ENCODE measurements around the gene LGI1. TPM values are rescaled to one million over a fixed set of nuclear protein-coding genes. Genes with fewer than 3 reads are reported as not detected.

Gene LGI1
- total and polyA plus RNA-seq, 5 donors = 0.21 to 0.68 (median 0.51) TPM; not detected in 1

DNA sequence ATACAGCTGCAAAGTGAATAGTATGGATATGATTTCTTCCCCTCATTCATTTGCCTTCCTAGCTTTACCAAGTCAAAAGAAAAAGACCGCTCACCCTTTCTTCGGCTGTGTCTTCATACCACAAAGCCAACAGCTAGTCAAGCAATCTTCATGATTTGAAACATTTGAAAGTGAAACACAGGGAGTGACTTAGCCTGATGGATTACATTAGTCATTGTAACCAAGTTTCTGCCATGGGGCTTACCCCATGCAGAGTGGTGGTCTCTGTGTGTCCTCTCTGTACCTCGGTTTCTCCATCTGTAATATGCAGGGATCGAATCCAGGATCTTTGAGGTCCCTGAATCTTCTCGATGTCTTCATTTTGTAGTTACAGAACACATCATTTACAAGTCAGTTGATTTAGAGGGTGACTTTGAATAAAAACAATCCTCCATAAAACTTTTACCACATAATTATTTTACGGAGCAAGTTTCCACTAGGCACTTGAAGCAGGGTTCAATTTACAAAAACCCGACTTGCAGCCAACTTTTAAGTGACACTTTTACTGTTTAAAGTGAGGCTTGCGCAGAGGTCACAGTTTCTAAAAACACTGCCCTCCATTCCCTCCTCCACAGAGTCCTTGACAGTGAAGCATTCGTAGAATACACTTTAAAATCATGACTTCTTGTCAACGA, 2.2 kb upstream of the LGI1 start:
- WGBS = 83% methylated on average over 10 of the region's 10 CpGs
- no peaks in the 10 kb centered on the region for H3K27me3 ChIP-seq (ENCODE audit: control insufficient read depth, insufficient read depth)
- no peak for ATAC-seq

DNA sequence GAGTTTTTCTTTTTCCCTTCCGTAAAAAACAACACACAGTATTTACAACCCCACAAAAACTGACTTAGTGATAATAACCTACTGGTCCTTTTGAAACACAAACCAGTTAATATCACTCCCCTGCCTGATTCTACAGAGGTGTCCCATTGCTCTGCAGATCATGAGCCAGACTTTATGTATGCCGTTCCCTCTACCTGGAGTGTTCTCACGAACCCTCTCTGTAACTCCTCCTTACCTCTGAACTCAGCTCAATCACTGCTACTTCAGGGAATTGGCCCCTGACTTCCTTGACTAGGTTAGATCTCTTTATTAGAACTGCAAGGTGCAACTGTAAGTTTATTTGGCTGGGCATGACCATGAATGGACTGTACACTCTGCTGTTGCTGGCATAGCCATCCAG, 1.6 kb upstream of the LGI1 start:
- WGBS = 74% methylated on average over 3 of the region's 3 CpGs
- no peak overlapping the region for H3K27ac ChIP-seq (ENCODE audit: low read length)
- no peak overlapping the region for H3K4me3 ChIP-seq (ENCODE audit: low read length)
- DNase-seq = no peak
- H3K4me1 ChIP-seq (ENCODE audit: control insufficient read depth, insufficient read depth, low read length) = peaks cover 7% of the 10 kb centered on the region
- no peak for ATAC-seq
- H3K9me3 ChIP-seq (ENCODE audit: control insufficient read depth, low read length) = no peaks in the 10 kb centered on the region
- intact Hi-C loops (cut with DNase I) = no loop called here
- no peaks in the 10 kb centered on the region for H3K27me3 ChIP-seq (ENCODE audit: control insufficient read depth, insufficient read depth)

More for the DNA sequence above, 2.2 kb upstream of the LGI1 start:
- Histone ChIP-seq H3K9me3 (ENCODE audit: control insufficient read depth, low read length) (no peaks in the 10 kb centered on the region), H3K27ac (ENCODE audit: low read length) (no peak overlapping the region), H3K4me1 (ENCODE audit: control insufficient read depth, insufficient read depth, low read length) (peaks cover 7% of the 10 kb centered on the region), H3K4me3 (ENCODE audit: low read length) (no peak overlapping the region)
- DNase-seq = no peak
- intact Hi-C loops (cut with DNase I) = no loop called here

DNA sequence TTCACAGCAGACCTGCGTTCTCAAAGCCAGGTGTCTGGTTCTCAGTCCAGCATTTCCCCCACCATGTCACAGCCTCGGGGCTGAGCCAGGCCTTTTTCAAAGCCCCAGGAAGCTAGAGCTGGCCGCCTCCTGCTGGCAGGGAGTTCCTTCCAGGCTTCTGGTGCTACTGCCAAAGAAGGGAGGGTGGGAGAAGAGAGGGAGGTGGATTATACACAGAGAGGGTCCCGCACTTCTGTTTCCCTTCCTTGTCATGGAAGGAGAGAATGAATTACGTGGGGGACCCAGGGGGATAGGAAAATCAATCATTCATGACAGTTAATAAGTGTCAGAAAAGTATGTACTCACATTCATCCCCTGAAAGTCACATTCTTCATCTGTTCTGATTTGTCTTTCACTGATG, 600 bp upstream of the LGI1 start:
- DNase-seq (peak; percentile 28 to 71 (median 58)), ATAC-seq (peak in 1 of 2 donors; percentile 58)
- H3K27ac ChIP-seq (ENCODE audit: low read length) = no peak overlapping the region
- peak overlapping the region; percentile 40 for H3K4me3 ChIP-seq (ENCODE audit: low read length)
- H3K4me1 ChIP-seq (ENCODE audit: control insufficient read depth, insufficient read depth, low read length) = peaks cover 4% of the 10 kb centered on the region
- H3K9me3 ChIP-seq (ENCODE audit: control insufficient read depth, low read length) = no peaks in the 10 kb centered on the region
- intact Hi-C loops (cut with DNase I) = no loop called here
- H3K27me3 ChIP-seq (ENCODE audit: control insufficient read depth, insufficient read depth) = no peaks in the 10 kb centered on the region
- WGBS = 28% methylated on average over 5 of the region's 5 CpGs

DNA sequence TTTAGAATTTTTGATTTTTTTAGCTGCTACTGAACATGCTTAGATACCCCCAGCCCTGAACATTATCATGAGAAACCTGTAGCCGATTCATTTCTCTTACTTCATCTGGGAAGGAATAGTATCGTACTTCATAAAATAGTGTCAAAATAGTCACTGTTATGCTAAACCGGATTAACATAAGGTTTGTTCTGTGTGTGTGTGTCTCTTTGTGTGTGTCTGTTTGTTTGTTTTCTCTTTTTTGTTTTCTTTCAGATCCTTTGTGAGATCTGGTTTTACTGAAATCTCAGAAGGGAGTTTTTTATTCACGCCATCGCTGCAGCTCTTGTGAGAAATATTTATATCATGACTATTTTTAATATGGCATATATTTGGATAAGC, 761 bp downstream of the LGI1 start:
- Histone ChIP-seq H3K4me3 (ENCODE audit: low read length) (peak overlapping the region; percentile 40), H3K4me1 (ENCODE audit: control insufficient read depth, insufficient read depth, low read length) (peaks cover 4% of the 10 kb centered on the region), H3K9me3 (ENCODE audit: control insufficient read depth, low read length) (no peaks in the 10 kb centered on the region), H3K27ac (ENCODE audit: low read length) (no peak overlapping the region), H3K27me3 (ENCODE audit: control insufficient read depth, insufficient read depth) (no peaks in the 10 kb centered on the region)
- no peak for DNase-seq
- no peak for ATAC-seq
- 43% methylated on average over 5 of the region's 5 CpGs for WGBS
- intact Hi-C loops (cut with DNase I) = no loop called here

DNA sequence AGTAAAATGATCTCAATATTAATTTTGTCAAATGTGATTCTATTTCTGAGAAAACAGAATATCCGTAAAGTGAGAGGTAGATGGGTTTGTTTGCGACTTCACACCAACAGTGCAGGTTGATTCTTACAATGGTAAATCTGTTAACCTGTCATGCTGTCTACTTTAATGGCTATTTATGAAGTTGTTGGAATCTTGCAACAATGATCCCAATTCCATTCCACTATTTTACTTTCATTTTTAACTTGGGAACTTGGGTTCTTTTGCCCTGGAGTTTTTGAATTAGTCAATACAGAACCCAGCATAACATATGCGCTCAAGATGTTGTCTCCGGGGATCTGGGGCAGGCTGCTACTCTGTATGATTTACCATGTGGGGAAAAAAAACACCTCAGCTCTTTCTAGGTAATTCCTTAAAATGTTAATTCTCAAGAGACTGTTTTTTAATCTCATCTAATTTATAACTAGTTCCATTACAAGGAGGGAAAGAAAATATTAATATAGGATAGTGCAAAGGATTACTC, 1.2 kb downstream of the LGI1 start:
- Histone ChIP-seq H3K4me3 (ENCODE audit: low read length) (no peak overlapping the region), H3K27me3 (ENCODE audit: control insufficient read depth, insufficient read depth) (no peaks in the 10 kb centered on the region), H3K27ac (ENCODE audit: low read length) (no peak overlapping the region), H3K9me3 (ENCODE audit: control insufficient read depth, low read length) (no peaks in the 10 kb centered on the region), H3K4me1 (ENCODE audit: control insufficient read depth, insufficient read depth, low read length) (peaks cover under 1% of the 10 kb centered on the region)
- whole genome bisulfite sequencing = 69% methylated on average over 4 of the region's 4 CpGs
- ATAC-seq = no peak
- no peak for DNase-seq
- intact Hi-C loops (cut with DNase I) = no loop called here

DNA sequence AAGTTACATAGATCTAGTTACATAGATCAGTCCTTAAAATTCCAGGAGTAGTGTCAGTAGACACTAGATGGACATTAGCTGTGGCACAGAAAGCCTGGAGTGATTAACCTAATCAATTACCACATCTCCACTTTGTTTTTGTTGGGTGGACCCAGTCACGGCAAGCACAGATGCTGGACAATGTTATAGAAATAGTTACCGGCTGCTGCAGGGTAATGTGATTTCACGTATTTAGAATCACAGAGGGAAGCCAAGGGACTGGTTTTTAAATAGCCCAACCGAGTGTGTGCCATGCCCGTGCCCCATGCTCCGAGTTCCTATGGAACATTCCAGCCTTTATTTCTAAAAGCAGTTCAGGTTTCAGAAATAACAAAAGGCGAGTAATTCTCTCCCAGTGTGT, 2.8 kb downstream of the LGI1 start:
- H3K27me3 ChIP-seq (ENCODE audit: control insufficient read depth, insufficient read depth) = no peaks in the 10 kb centered on the region

DNA sequence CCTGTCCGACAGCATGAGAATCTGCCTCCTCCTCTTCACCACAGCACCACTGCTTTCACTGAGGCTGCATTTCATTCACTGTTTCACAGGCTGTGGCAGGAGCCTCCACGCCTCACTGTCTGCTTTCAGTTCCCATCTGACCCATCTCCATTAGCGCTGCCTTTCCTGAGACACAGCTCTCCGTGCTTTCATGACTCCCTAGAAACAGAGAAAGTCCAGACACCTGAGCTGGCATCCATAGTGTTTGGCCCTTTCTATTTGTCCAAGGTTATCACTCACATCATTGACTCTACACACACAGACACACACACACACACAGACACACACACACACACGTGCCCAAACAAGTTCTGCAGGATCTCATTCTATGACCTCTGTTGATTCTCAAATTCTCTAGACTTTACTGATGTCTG, 5.2 kb downstream of the LGI1 start:
- DNase-seq (no peak), ATAC-seq (no peak)
- Histone ChIP-seq H3K27me3 (ENCODE audit: control insufficient read depth, insufficient read depth) (no peaks in the 10 kb centered on the region), H3K4me1 (ENCODE audit: control insufficient read depth, insufficient read depth, low read length) (no peaks in the 10 kb centered on the region), H3K27ac (ENCODE audit: low read length) (no peak overlapping the region), H3K9me3 (ENCODE audit: control insufficient read depth, low read length) (no peaks in the 10 kb centered on the region), H3K4me3 (ENCODE audit: low read length) (no peak overlapping the region)
- WGBS = 48% methylated on average over 5 of the region's 5 CpGs
- intact Hi-C loops (cut with DNase I) = no loop called here

More for the DNA sequence above, 2.8 kb downstream of the LGI1 start:
- no peaks in the 10 kb centered on the region for H3K9me3 ChIP-seq (ENCODE audit: control insufficient read depth, low read length)
- intact Hi-C loops (cut with DNase I) = no loop called here
- no peaks in the 10 kb centered on the region for H3K4me1 ChIP-seq (ENCODE audit: control insufficient read depth, insufficient read depth, low read length)
- 59% methylated on average over 7 of the region's 7 CpGs for WGBS
- ATAC-seq (no peak), DNase-seq (no peak)
- no peak overlapping the region for H3K4me3 ChIP-seq (ENCODE audit: low read length)
- H3K27ac ChIP-seq (ENCODE audit: low read length) = no peak overlapping the region

DNA sequence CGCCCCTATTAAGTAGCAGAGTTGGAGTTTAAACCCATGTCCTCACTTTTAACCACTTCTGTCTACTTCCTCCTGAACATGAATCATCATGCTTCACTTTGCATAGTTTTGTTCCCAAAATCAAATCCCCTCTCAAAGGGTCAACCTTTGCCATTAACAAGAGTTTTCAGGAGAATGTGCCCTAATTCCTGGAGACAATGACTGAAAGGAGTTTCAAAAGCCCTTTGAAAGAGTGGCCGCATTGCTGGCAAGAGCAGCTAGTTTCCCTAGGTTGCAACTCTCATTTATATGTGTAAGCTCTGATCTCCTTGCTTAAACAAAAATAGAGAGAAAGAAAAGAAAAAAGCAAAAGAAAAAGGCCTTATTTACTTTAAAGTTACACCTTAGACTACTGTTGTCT, 9.2 kb downstream of the LGI1 start:
- 91% methylated on average over 2 of the region's 2 CpGs for WGBS
- H3K27ac ChIP-seq (ENCODE audit: low read length) = no peak overlapping the region
- DNase-seq (no peak), ATAC-seq (no peak)
- intact Hi-C loops (cut with DNase I) = no loop called here
- no peaks in the 10 kb centered on the region for H3K9me3 ChIP-seq (ENCODE audit: control insufficient read depth, low read length)
- no peaks in the 10 kb centered on the region for H3K27me3 ChIP-seq (ENCODE audit: control insufficient read depth, insufficient read depth)
- H3K4me1 ChIP-seq (ENCODE audit: control insufficient read depth, insufficient read depth, low read length) = no peaks in the 10 kb centered on the region
- H3K4me3 ChIP-seq (ENCODE audit: low read length) = no peak overlapping the region

DNA sequence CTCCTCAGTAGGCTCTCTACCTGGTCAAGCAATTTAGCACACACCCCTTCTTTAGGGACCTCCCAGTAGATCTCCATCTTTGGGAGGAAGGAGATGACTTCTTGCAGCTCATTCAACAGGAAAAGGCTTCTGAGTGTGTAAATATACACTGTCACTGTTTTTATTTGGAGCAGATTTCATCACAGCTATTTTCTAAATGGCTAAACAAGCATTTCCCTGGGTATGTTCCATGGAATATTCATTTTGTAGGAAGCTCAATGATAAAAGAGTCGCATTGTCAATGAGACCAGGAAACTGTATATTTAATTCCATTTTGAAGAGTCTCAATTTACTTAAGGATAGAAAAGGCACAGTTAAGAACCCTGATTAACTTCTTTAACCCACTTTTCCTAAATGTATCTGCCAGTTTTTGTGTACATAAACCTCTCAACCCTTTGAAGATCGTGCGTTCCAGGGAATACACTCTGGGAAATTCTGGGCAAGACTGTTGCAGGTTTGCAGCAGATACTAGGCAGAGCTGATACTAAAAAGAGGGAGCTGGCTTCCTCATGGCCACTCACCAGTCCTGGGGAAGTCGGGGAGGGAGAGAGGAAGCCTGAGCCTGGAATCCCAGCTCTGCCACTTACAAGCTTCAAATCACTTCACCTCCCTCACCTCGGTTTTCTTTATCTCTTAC, 10.1 kb downstream of the LGI1 start:
- Histone ChIP-seq H3K27ac (ENCODE audit: low read length) (no peak overlapping the region), H3K9me3 (ENCODE audit: control insufficient read depth, low read length) (no peaks in the 10 kb centered on the region), H3K4me1 (ENCODE audit: control insufficient read depth, insufficient read depth, low read length) (no peaks in the 10 kb centered on the region), H3K27me3 (ENCODE audit: control insufficient read depth, insufficient read depth) (no peaks in the 10 kb centered on the region), H3K4me3 (ENCODE audit: low read length) (no peak overlapping the region)
- no peak for DNase-seq
- intact Hi-C loops (cut with DNase I) = no loop called here
- WGBS = 55% methylated on average over 5 of the region's 5 CpGs
- ATAC-seq = no peak

DNA sequence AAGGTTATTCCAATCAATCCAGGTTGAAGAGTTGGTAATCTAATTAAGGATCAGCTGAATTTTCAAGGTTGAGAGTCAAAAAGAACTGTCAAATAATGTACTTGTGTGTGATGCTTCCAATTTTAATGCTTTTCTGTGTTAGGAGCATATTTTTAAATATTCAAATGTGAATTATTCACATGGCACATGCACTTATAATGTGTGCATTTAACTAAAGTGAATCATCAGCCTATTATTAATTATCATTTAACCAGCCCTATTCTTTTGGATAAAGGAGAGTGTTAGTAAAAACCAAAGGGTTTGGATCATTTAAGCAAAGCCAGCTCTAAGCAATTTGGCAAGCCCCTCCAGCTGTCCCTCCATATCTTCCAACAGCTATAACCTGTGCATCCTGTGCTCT, 11.2 kb downstream of the LGI1 start:
- intact Hi-C loops (cut with DNase I) = no loop called here

DNA sequence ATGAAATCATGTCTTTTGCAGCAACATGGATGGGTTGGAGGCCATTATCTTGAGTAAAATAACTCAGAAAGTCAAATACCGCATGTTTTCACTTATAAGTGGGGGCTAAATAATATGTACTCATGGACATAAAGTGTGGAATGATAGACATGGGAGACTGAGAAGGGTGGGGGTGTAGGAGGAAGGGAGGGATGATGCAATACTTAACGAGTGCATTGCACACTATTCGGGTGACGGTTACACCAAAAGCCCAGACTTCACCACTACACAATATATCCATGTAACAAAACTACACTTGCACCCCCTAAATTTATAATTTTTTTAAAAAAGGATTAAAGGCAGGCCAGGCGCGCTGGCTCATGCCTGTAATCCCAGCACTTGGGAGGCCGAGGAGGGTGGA, 13.6 kb downstream of the LGI1 start:
- no peak for DNase-seq
- H3K4me3 ChIP-seq (ENCODE audit: low read length) = no peak overlapping the region
- WGBS = 76% methylated on average over 7 of the region's 7 CpGs
- intact Hi-C loops (cut with DNase I) = no loop called here
- no peak overlapping the region for H3K27ac ChIP-seq (ENCODE audit: low read length)
- H3K9me3 ChIP-seq (ENCODE audit: control insufficient read depth, low read length) = no peaks in the 10 kb centered on the region
- H3K4me1 ChIP-seq (ENCODE audit: control insufficient read depth, insufficient read depth, low read length) = no peaks in the 10 kb centered on the region
- no peak for ATAC-seq
- H3K27me3 ChIP-seq (ENCODE audit: control insufficient read depth, insufficient read depth) = no peaks in the 10 kb centered on the region

More for the DNA sequence above, 11.2 kb downstream of the LGI1 start:
- Histone ChIP-seq H3K27me3 (ENCODE audit: control insufficient read depth, insufficient read depth) (no peaks in the 10 kb centered on the region), H3K4me3 (ENCODE audit: low read length) (no peak overlapping the region), H3K27ac (ENCODE audit: low read length) (no peak overlapping the region), H3K4me1 (ENCODE audit: control insufficient read depth, insufficient read depth, low read length) (no peaks in the 10 kb centered on the region), H3K9me3 (ENCODE audit: control insufficient read depth, low read length) (no peaks in the 10 kb centered on the region)
- DNase-seq (no peak), ATAC-seq (no peak)
